ENCODE data around the gene ECPAS.
"Not testable (repeated sequence)": the region's sequence is repeated elsewhere in the genome, so short reads cannot be mapped to it uniquely, and the experiment has no call there.

Gene ECPAS

GRCh38 chr9:111516061-111516465 lies 31.9 kb upstream of the ECPAS start:
- no peak overlapping the region for H3K27ac ChIP-seq (ENCODE audit: low read depth, low read length)
- no CpG with 5 or more reads among the region's 2 CpGs for WGBS (ENCODE audit: extremely low coverage, insufficient coverage, insufficient read length)
- no peak overlapping the region for H3K4me3 ChIP-seq (ENCODE audit: low read depth, low read length)
- H4K91ac ChIP-seq (ENCODE audit: low read depth, low read length), result no peak overlapping the region
- H3K79me2 ChIP-seq (ENCODE audit: control insufficient read depth, insufficient read depth, low read length, poor library complexity), result no peaks in the 10 kb centered on the region
- no peak overlapping the region for H2BK12ac ChIP-seq (ENCODE audit: low read length)
- H4K8ac ChIP-seq (ENCODE audit: low read depth, low read length), result no peak overlapping the region
- no peak overlapping the region for H2AFZ ChIP-seq (ENCODE audit: insufficient read depth, low read length, poor library complexity)
- no peaks in the 10 kb centered on the region for H3K36me3 ChIP-seq (ENCODE audit: control insufficient read depth in 1 of 2, insufficient read depth in 2 of 2, low read length in 2 of 2)
- H3K18ac ChIP-seq (ENCODE audit: low read length), result no peak overlapping the region
- H3K4me1 ChIP-seq (ENCODE audit: control insufficient read depth in 1 of 2, insufficient read depth in 2 of 2, low read length in 2 of 2), result no peaks in the 10 kb centered on the region
- no peak overlapping the region for H3K9ac ChIP-seq (ENCODE audit: low read length)
- no peak overlapping the region for H3K4me2 ChIP-seq (ENCODE audit: low read length)
- no peak overlapping the region for H3K4ac ChIP-seq (ENCODE audit: low read depth, low read length)
- H3K14ac ChIP-seq (ENCODE audit: low read length), result no peak overlapping the region
- no peaks in the 10 kb centered on the region for H3K9me3 ChIP-seq (ENCODE audit: insufficient read depth, low read depth, low read length)
- no peak overlapping the region for H3K23ac ChIP-seq (ENCODE audit: low read length)
- peak in 1 of 2 donors; percentile 3 for DNase-seq
- H2BK5ac ChIP-seq (ENCODE audit: low read depth, low read length, poor library complexity), result no peak overlapping the region
- H3K27me3 ChIP-seq (ENCODE audit: insufficient read depth, low read length), result no peaks in the 10 kb centered on the region
- no peak overlapping the region for H4K12ac ChIP-seq (ENCODE audit: low read depth, low read length)
- H2BK120ac ChIP-seq (ENCODE audit: insufficient read depth, low read length, poor library complexity), result no peak overlapping the region
- no peak overlapping the region for H2AK5ac ChIP-seq (ENCODE audit: low read length)
- no peaks in the 10 kb centered on the region for H3K79me1 ChIP-seq (ENCODE audit: low read length)

- Histone ChIP-seq H2BK120ac (ENCODE audit: insufficient read depth, low read length, poor library complexity) (no peak overlapping the region), H2AK5ac (ENCODE audit: low read length) (no peak overlapping the region), H3K79me1 (ENCODE audit: low read length) (no peaks in the 10 kb centered on the region), H2BK12ac (ENCODE audit: low read length) (no peak overlapping the region), H3K4ac (ENCODE audit: low read depth, low read length) (no peak overlapping the region), H3K14ac (ENCODE audit: low read length) (no peak overlapping the region), H4K8ac (ENCODE audit: low read depth, low read length) (no peak overlapping the region), H4K12ac (ENCODE audit: low read depth, low read length) (no peak overlapping the region), H3K4me3 (ENCODE audit: low read depth, low read length) (no peak overlapping the region), H2AFZ (ENCODE audit: insufficient read depth, low read length, poor library complexity) (no peak overlapping the region), H3K4me2 (ENCODE audit: low read length) (no peak overlapping the region), H3K36me3 (ENCODE audit: control insufficient read depth in 1 of 2, insufficient read depth in 2 of 2, low read length in 2 of 2) (no peaks in the 10 kb centered on the region), H3K27ac (ENCODE audit: low read depth, low read length) (no peak overlapping the region), H3K27me3 (ENCODE audit: insufficient read depth, low read length) (no peaks in the 10 kb centered on the region), H3K4me1 (ENCODE audit: control insufficient read depth in 1 of 2, insufficient read depth in 2 of 2, low read length in 2 of 2) (no peaks in the 10 kb centered on the region), H3K18ac (ENCODE audit: low read length) (no peak overlapping the region), H3K23ac (ENCODE audit: low read length) (no peak overlapping the region), H4K91ac (ENCODE audit: low read depth, low read length) (no peak overlapping the region), H2BK5ac (ENCODE audit: low read depth, low read length, poor library complexity) (no peak overlapping the region), H3K9ac (ENCODE audit: low read length) (no peak overlapping the region), H3K79me2 (ENCODE audit: control insufficient read depth, insufficient read depth, low read length, poor library complexity) (no peaks in the 10 kb centered on the region), H3K9me3 (ENCODE audit: insufficient read depth, low read depth, low read length) (no peaks in the 10 kb centered on the region)
- no peak for DNase-seq
Observed at GRCh38 chr9:111514967-111515366, 30.8 kb upstream of the ECPAS start.

DNA sequence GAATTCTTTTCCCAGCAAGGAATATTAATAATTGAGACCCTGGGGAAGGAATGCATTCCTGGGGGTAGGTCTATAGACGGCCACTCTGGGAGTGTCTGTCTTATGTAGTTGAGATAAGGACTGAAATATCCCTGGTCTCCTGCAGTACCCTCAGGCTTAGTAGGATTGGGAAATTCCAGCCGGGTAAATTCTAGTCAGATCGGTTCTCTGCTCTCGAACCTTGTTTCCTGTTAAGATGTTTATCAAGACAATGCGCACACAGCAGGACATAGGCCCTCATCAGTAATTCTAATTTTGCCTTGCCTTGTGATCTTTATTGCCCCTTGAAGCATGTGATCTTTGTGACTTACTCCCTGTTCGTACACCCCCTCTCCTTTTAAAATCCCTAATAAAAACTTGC lies 27.4 kb upstream of the ECPAS start:
- not testable (repeated sequence) for H2AK5ac ChIP-seq (ENCODE audit: low read length); H3K4ac ChIP-seq (ENCODE audit: low read depth, low read length); H3K18ac ChIP-seq (ENCODE audit: low read length); H4K91ac ChIP-seq (ENCODE audit: low read depth, low read length); H3K36me3 ChIP-seq (ENCODE audit: control insufficient read depth in 1 of 2, insufficient read depth in 2 of 2, low read length in 2 of 2); H3K23ac ChIP-seq (ENCODE audit: low read length); H3K4me2 ChIP-seq (ENCODE audit: low read length); H4K12ac ChIP-seq (ENCODE audit: low read depth, low read length); H2BK5ac ChIP-seq (ENCODE audit: low read depth, low read length, poor library complexity); H3K9ac ChIP-seq (ENCODE audit: low read length); H3K9me3 ChIP-seq (ENCODE audit: insufficient read depth, low read depth, low read length); H3K27me3 ChIP-seq (ENCODE audit: insufficient read depth, low read length); H3K79me1 ChIP-seq (ENCODE audit: low read length); H2BK12ac ChIP-seq (ENCODE audit: low read length); H3K79me2 ChIP-seq (ENCODE audit: control insufficient read depth, insufficient read depth, low read length, poor library complexity); H3K4me3 ChIP-seq (ENCODE audit: low read depth, low read length); H2BK120ac ChIP-seq (ENCODE audit: insufficient read depth, low read length, poor library complexity); H4K8ac ChIP-seq (ENCODE audit: low read depth, low read length); H3K4me1 ChIP-seq (ENCODE audit: control insufficient read depth in 1 of 2, insufficient read depth in 2 of 2, low read length in 2 of 2); H3K27ac ChIP-seq (ENCODE audit: low read depth, low read length); H2AFZ ChIP-seq (ENCODE audit: insufficient read depth, low read length, poor library complexity); H3K14ac ChIP-seq (ENCODE audit: low read length)
- DNase-seq, result peak in 1 of 2 donors; percentile 26
- no CpG with 5 or more reads among the region's 6 CpGs for WGBS (ENCODE audit: extremely low coverage, insufficient coverage, insufficient read length)

GRCh38 chr9:111502506-111502905 lies 18.3 kb upstream of the ECPAS start:
- Histone ChIP-seq H2AK5ac (ENCODE audit: low read length) (no peak overlapping the region), H3K36me3 (ENCODE audit: control insufficient read depth in 1 of 2, insufficient read depth in 2 of 2, low read length in 2 of 2) (no peaks in the 10 kb centered on the region), H4K12ac (ENCODE audit: low read depth, low read length) (no peak overlapping the region), H3K23ac (ENCODE audit: low read length) (no peak overlapping the region), H3K79me2 (ENCODE audit: control insufficient read depth, insufficient read depth, low read length, poor library complexity) (no peaks in the 10 kb centered on the region), H3K14ac (ENCODE audit: low read length) (no peak overlapping the region), H3K27me3 (ENCODE audit: insufficient read depth, low read length) (no peaks in the 10 kb centered on the region), H3K4me2 (ENCODE audit: low read length) (no peak overlapping the region), H4K8ac (ENCODE audit: low read depth, low read length) (no peak overlapping the region), H3K79me1 (ENCODE audit: low read length) (no peaks in the 10 kb centered on the region), H4K91ac (ENCODE audit: low read depth, low read length) (no peak overlapping the region), H3K4me1 (ENCODE audit: control insufficient read depth in 1 of 2, insufficient read depth in 2 of 2, low read length in 2 of 2) (no peaks in the 10 kb centered on the region), H3K4me3 (ENCODE audit: low read depth, low read length) (no peak overlapping the region), H3K9ac (ENCODE audit: low read length) (peak overlapping the region; percentile 63), H3K18ac (ENCODE audit: low read length) (no peak overlapping the region), H2BK5ac (ENCODE audit: low read depth, low read length, poor library complexity) (no peak overlapping the region), H3K4ac (ENCODE audit: low read depth, low read length) (no peak overlapping the region), H3K9me3 (ENCODE audit: insufficient read depth, low read depth, low read length) (peaks cover 5% of the 10 kb centered on the region), H3K27ac (ENCODE audit: low read depth, low read length) (no peak overlapping the region), H2AFZ (ENCODE audit: insufficient read depth, low read length, poor library complexity) (no peak overlapping the region), H2BK120ac (ENCODE audit: insufficient read depth, low read length, poor library complexity) (no peak overlapping the region), H2BK12ac (ENCODE audit: low read length) (no peak overlapping the region)
- no CpG with 5 or more reads among the region's 3 CpGs for WGBS (ENCODE audit: extremely low coverage, insufficient coverage, insufficient read length)
- no peak for DNase-seq
